HepG2 (cell line): ENCODE results near the gene SLC34A2. TPM values are rescaled to one million over a fixed set of nuclear protein-coding genes. Genes with fewer than 3 reads are reported as not detected.

Source experiments
- ATAC-seq: fragments of 200-7000 bp; cut with Tn5 transposase; 3 replicates; pipeline ENCODE4 v1.9.1; 2020; ENCODE audit warnings: mild to moderate bottlenecking, moderate library complexity
- BruUV-seq: library from RNA; stranded (reverse); fragments of 400-500 nt; replicated peaks from 2 replicates; lab custom pipeline; 2021; lab: Mats Ljungman, UMichigan
- CTCF ChIA-PET: fragments of 300-600 bp; formaldehyde crosslinking; extraction: SDS; loops from one replicate; lab custom pipeline; 2021; ENCODE audit warnings: low total read pairs, inconsistent platforms, low intra/inter-chr PET ratio; lab: Yijun Ruan, JAX
- POLR2A ChIA-PET: fragments of 350-600 bp; sonication (Branson Sonifier 250); formaldehyde crosslinking; loops from one replicate; lab custom pipeline; 2020; ENCODE audit warnings: antibody characterized with exemption, inconsistent platforms; lab: Yijun Ruan, JAX
- DNase-seq: peaks from one replicate; pipeline ENCODE4 v3.0.0-alpha.2; 2015; ENCODE audit warnings: low spot score
- FAIRE-seq: peaks from 3 replicates; lab custom pipeline; 2011; peaks lifted over from hg19 to GRCh38; lab: Jason Lieb, UNC
- H2AFZ ChIP-seq: one replicate; pipeline ENCODE4 v1.6.1; 2011; ENCODE audit warnings: low read length, inconsistent platforms
- H3K27ac ChIP-seq: fragments of 300-600 bp; 3 replicates; pipeline ENCODE4 v1.8.0; 2011; ENCODE audit warnings: mixed run types, mild to moderate bottlenecking, mixed read lengths, low read length, inconsistent platforms; ENCODE audit not compliant: insufficient read depth; ENCODE audit errors: extremely low read length
- H3K27me3 ChIP-seq, 2 experiments: fragments of 200-600 bp in 1 of 2; 2 replicates in 1 of 2; 3 replicates in 1 of 2; pipeline versions ENCODE4 v1.6.0 to v1.8.0; 2011; ENCODE audit warnings: low read length in 2 of 2, mild to moderate bottlenecking in 2 of 2, moderate library complexity in 2 of 2, inconsistent platforms in 1 of 2; ENCODE audit not compliant: insufficient read depth in 2 of 2, control insufficient read depth in 1 of 2
- H3K36me3 ChIP-seq, 2 experiments: fragments of 200-600 bp in 1 of 2; replicated peaks in 1 of 2; 2 replicates in 1 of 2; 3 replicates in 1 of 2; pipeline versions ENCODE4 v1.5.1 to v1.8.0; 2011; ENCODE audit warnings: low read length in 2 of 2, inconsistent platforms in 1 of 2; ENCODE audit not compliant: insufficient read depth in 2 of 2, control insufficient read depth in 1 of 2
- H3K4me1 ChIP-seq: 2 replicates; pipeline ENCODE4 v1.5.1; 2012; ENCODE audit warnings: low read length, inconsistent platforms; ENCODE audit not compliant: insufficient read depth
- H3K4me2 ChIP-seq: 2 replicates; pipeline ENCODE4 v1.6.0; 2011; ENCODE audit warnings: low read depth, low read length, inconsistent platforms
- H3K4me3 ChIP-seq, 3 experiments: fragments of 200-600 bp in 1 of 3; sonication (generic), shearing (Covaris generic) in 1 of 3; replicated peaks in 1 of 3; 2 replicates each; pipeline ENCODE4 v1.5.1; 2011 to 2016; ENCODE audit warnings: low read length in 3 of 3, inconsistent platforms in 2 of 3, low read depth in 2 of 3, mild to moderate bottlenecking in 2 of 3, control low read depth in 1 of 3, mixed read lengths in 1 of 3; ENCODE audit not compliant: insufficient read depth in 1 of 3
- H3K79me2 ChIP-seq: one replicate; pipeline ENCODE4 v1.6.1; 2011; ENCODE audit warnings: low read length, inconsistent platforms; ENCODE audit not compliant: insufficient read depth
- H3K9ac ChIP-seq: 2 replicates; pipeline ENCODE4 v1.6.0; 2011; ENCODE audit warnings: mild to moderate bottlenecking, low read depth, low read length, inconsistent platforms; ENCODE audit not compliant: insufficient read depth
- H3K9me3 ChIP-seq: 2 replicates; pipeline ENCODE4 v1.5.1; 2012; ENCODE audit warnings: mild to moderate bottlenecking, low read length
- H4K20me1 ChIP-seq: 2 replicates; pipeline ENCODE4 v1.6.0; 2011; ENCODE audit warnings: inconsistent platforms, mild to moderate bottlenecking, low read length, moderate library complexity; ENCODE audit not compliant: insufficient read depth
- DBP ChIP-seq: sonication (generic); formaldehyde crosslinking; IDR thresholded peaks from 2 replicates; pipeline ENCODE4 v1.4.0; 2020; ENCODE audit warnings: missing genetic modification reagents; ENCODE audit errors: not compliant biosample characterization
- DDIT3 ChIP-seq: sonication (generic); formaldehyde crosslinking; IDR thresholded peaks from 2 replicates; pipeline ENCODE4 v1.4.0; 2020; ENCODE audit warnings: mild to moderate bottlenecking, missing genetic modification reagents
- HCFC1 ChIP-seq: fragments of 150-350 bp; IDR thresholded peaks from 2 replicates; pipeline ENCODE4 v1.6.1; 2014; ENCODE audit warnings: low read depth, low read length
- HIC2 ChIP-seq: sonication (generic); formaldehyde crosslinking; IDR thresholded peaks from 2 replicates; pipeline ENCODE4 v1.9.0; 2022; ENCODE audit warnings: low read depth, missing genetic modification reagents
- HINFP ChIP-seq: sonication (generic); formaldehyde crosslinking; IDR thresholded peaks from 2 replicates; pipeline ENCODE4 v1.4.0; 2020; ENCODE audit warnings: low read depth, mild to moderate bottlenecking, missing genetic modification reagents
- KLF12 ChIP-seq: sonication (generic); formaldehyde crosslinking; IDR thresholded peaks from 2 replicates; pipeline ENCODE4 v1.4.0; 2020; ENCODE audit warnings: missing genetic modification reagents, borderline replicate concordance
- MAF1 ChIP-seq: sonication (generic); formaldehyde crosslinking; IDR thresholded peaks from 2 replicates; pipeline ENCODE4 v1.5.0; 2020; ENCODE audit warnings: missing genetic modification reagents, borderline replicate concordance
- POLR2A ChIP-seq, 2 experiments: IDR thresholded peaks; 2 replicates each; pipeline ENCODE4 v1.6.1; 2011; ENCODE audit warnings: low read depth in 2 of 2, low read length in 2 of 2, mild to moderate bottlenecking in 1 of 2, moderate library complexity in 1 of 2; ENCODE audit not compliant: insufficient read depth in 1 of 2
- RCOR2 ChIP-seq: IDR thresholded peaks from 2 replicates; pipeline ENCODE4 v1.6.1; 2016; ENCODE audit warnings: missing biosample characterization, missing genetic modification reagents
- SNRNP70 ChIP-seq: fragments of 200-400 bp; formaldehyde crosslinking; IDR thresholded peaks from 2 replicates; pipeline ENCODE4 v1.6.1; 2017; ENCODE audit warnings: mild to moderate bottlenecking, low read depth, low read length, moderate library complexity
- SRSF9 ChIP-seq: fragments of 200-400 bp; formaldehyde crosslinking; IDR thresholded peaks from 2 replicates; pipeline ENCODE4 v1.6.1; 2018; ENCODE audit warnings: borderline replicate concordance, mild to moderate bottlenecking, low read depth, low read length; ENCODE audit not compliant: insufficient read depth, poor library complexity, severe bottlenecking
- STAG1 ChIP-seq: sonication (generic); formaldehyde crosslinking; IDR thresholded peaks from 2 replicates; pipeline ENCODE4 v1.4.0; 2020; ENCODE audit warnings: missing genetic modification reagents
- ZBTB46 ChIP-seq: sonication (generic); formaldehyde crosslinking; IDR thresholded peaks from 2 replicates; pipeline ENCODE4 v1.4.0; 2020; ENCODE audit warnings: mild to moderate bottlenecking, missing genetic modification reagents, borderline replicate concordance
- ZNF180 ChIP-seq: sonication (generic); formaldehyde crosslinking; IDR thresholded peaks from 2 replicates; pipeline ENCODE4 v1.4.0; 2020; ENCODE audit warnings: low read depth, missing genetic modification reagents, borderline replicate concordance
- ZNF275 ChIP-seq: sonication (generic); formaldehyde crosslinking; IDR thresholded peaks from 2 replicates; pipeline ENCODE4 v1.8.0; 2022; ENCODE audit warnings: missing genetic modification reagents, mild to moderate bottlenecking, inconsistent platforms, borderline replicate concordance
- ZNF382 ChIP-seq: sonication (generic); formaldehyde crosslinking; IDR thresholded peaks from 2 replicates; pipeline ENCODE4 v1.5.0; 2020; ENCODE audit warnings: missing genetic modification reagents, mild to moderate bottlenecking, borderline replicate concordance
- ZNF850 ChIP-seq: sonication (generic); formaldehyde crosslinking; conservative IDR thresholded peaks from 2 replicates; pipeline ENCODE4 v1.9.0; 2021; ENCODE audit warnings: mild to moderate bottlenecking, missing genetic modification reagents
- WGBS: methylation state at CpG from one replicate; pipeline ENCODE4 v1.1.6; 2017; ENCODE audit warnings: low lambda C conversion rate; 5-methylcytosine and 5-hydroxymethylcytosine counted together
- in situ Hi-C: cut with HindIII; loops from 2 replicates; pipeline ENCODE4 v1.10.0; 2017; ENCODE audit warnings: low pct_unique_long_range_greater_than_20kb; ENCODE audit not compliant: extremely low pct_ligation_motif_present
- intact Hi-C: fragments of 100-400 bp; cut with micrococcal nuclease; formaldehyde crosslinking; loops from one replicate; pipeline ENCODE4 v1.10.0; 2022; ENCODE audit not compliant: unreplicated experiment
- polyA plus RNA-seq, 8 experiments: library from polyadenylated mRNA; depleted of rRNA in 3 of 8; stranded (reverse) in 7 of 8; unstranded in 1 of 8; fragments of >200 nt; fragmentation: Illumina TruSeq in 4 of 8; extraction: Trizol in 4 of 8; gene quantifications; 2 replicates each; pipeline versions ENCODE4 v1.2.1 to v1.2.3, GENCODE V29; 2011 to 2016; ENCODE audit warnings: low read depth in 4 of 8, missing spikeins in 1 of 8, mixed read lengths in 1 of 8; ENCODE audit not compliant: insufficient read depth in 1 of 8
- total RNA-seq, 5 experiments: library from RNA; depleted of rRNA; stranded (reverse); fragments of >200 nt; fragmentation: Illumina TruSeq; extraction: Trizol; gene quantifications; 2 replicates each; pipeline ENCODE4 v1.2.3, GENCODE V29; 2016; ENCODE audit warnings: low read depth in 1 of 5

SLC34A2 gene
- total and polyA plus RNA-seq, 2 of the 13 experiments (the other 11 are each of a cell fraction or from before 2014, with no cell fraction given): not detected

- intact Hi-C loops (no loop called here), in situ Hi-C loops (no loop called here)
- no peak overlapping the region for H3K4me3 ChIP-seq
- DNase-seq (no peak), FAIRE-seq (no peak), ATAC-seq (no peak)
- no peak overlapping the region for H3K4me2 ChIP-seq
- H3K36me3 ChIP-seq: no peaks in the 10 kb centered on the region
- TF ChIP-seq POLR2A (IDR thresholded peaks at IDR 0.05; ENCODE audit: insufficient read depth in 1 of 2, low read depth in 2 of 2, low read length in 2 of 2): no peak
- TF ChIP-seq ZNF382 (CRISPR knock-in tag): no peak
- TF ChIP-seq MAF1 (CRISPR knock-in tag): no peak
- no peak for TF ChIP-seq DDIT3 (CRISPR knock-in tag)
- TF ChIP-seq KLF12 (CRISPR knock-in tag): no peak
- TF ChIP-seq DBP (CRISPR knock-in tag): no peak
- TF ChIP-seq HINFP (CRISPR knock-in tag): no peak
- TF ChIP-seq STAG1: no peak
- no peak for TF ChIP-seq ZBTB46
- TF ChIP-seq ZNF275: no peak
- no peak for TF ChIP-seq RCOR2 (CRISPR knock-in tag)
- no peak for TF ChIP-seq ZNF180
- TF ChIP-seq SNRNP70: no peak
- TF ChIP-seq ZNF850: no peak
- no peak for TF ChIP-seq HCFC1
- no peak for TF ChIP-seq HIC2 (CRISPR knock-in tag)
- TF ChIP-seq SRSF9: no peak
- H3K27ac ChIP-seq: no peak overlapping the region
- no peaks in the 10 kb centered on the region for H4K20me1 ChIP-seq
- WGBS: 24% methylated on average over 4 of the region's 4 CpGs
- no TSS peak for BruUV-seq
- H3K9me3 ChIP-seq: no peaks in the 10 kb centered on the region
- H2AFZ ChIP-seq: no peak overlapping the region
- CTCF ChIA-PET: no interaction called here
- H3K79me2 ChIP-seq: no peaks in the 10 kb centered on the region
- no peak overlapping the region for H3K9ac ChIP-seq
- no peaks in the 10 kb centered on the region for H3K27me3 ChIP-seq
- no peaks in the 10 kb centered on the region for H3K4me1 ChIP-seq
- POLR2A ChIA-PET: no interaction called here
These were observed 58.2 kb downstream of the SLC34A2 start for GRCh38 chr4:25713812-25714211.
